Mesenchymal stem cell (in vitro differentiated cells and primary cell): Measurements from ENCODE around the gene SAMD10.

Source experiments
- DNase-seq: peaks from one replicate; pipeline ENCODE4 v3.0.0-alpha.2; 2013
- H2AFZ ChIP-seq: one replicate; pipeline ENCODE4 v1.6.1; 2013; ENCODE audit warnings: low read depth, mild to moderate bottlenecking, control low read depth, inconsistent platforms, low read length, moderate library complexity
- H2AK5ac ChIP-seq: 2 replicates; pipeline ENCODE4 v1.6.1; 2013; ENCODE audit warnings: low read length, moderate library complexity, mild to moderate bottlenecking, inconsistent platforms; ENCODE audit not compliant: severe bottlenecking
- H2BK120ac ChIP-seq: one replicate; pipeline ENCODE4 v1.6.1; 2013; ENCODE audit warnings: low read depth, mild to moderate bottlenecking, inconsistent platforms, low read length, moderate library complexity
- H2BK12ac ChIP-seq, 2 experiments: one replicate each; pipeline ENCODE4 v1.6.1; 2013; ENCODE audit warnings: inconsistent platforms in 2 of 2, low read length in 2 of 2, mild to moderate bottlenecking in 2 of 2, moderate library complexity in 2 of 2, control low read depth in 1 of 2
- H2BK15ac ChIP-seq: one replicate; pipeline ENCODE4 v1.6.1; 2013; ENCODE audit warnings: mild to moderate bottlenecking, low read depth, inconsistent platforms; ENCODE audit not compliant: poor library complexity, severe bottlenecking
- H2BK5ac ChIP-seq: 2 replicates; pipeline ENCODE4 v1.6.1; 2013; ENCODE audit warnings: low read depth, mild to moderate bottlenecking, low read length, control low read depth, inconsistent platforms; ENCODE audit not compliant: poor library complexity, severe bottlenecking
- H3K14ac ChIP-seq, 2 experiments: one replicate each; pipeline ENCODE4 v1.6.1; 2013; ENCODE audit warnings: inconsistent platforms in 2 of 2, low read length in 2 of 2, control low read depth in 1 of 2, mild to moderate bottlenecking in 1 of 2, moderate library complexity in 1 of 2
- H3K18ac ChIP-seq, 2 experiments: one replicate each; pipeline ENCODE4 v1.6.1; 2013; ENCODE audit warnings: inconsistent platforms in 2 of 2, low read length in 2 of 2, control low read depth in 1 of 2, low read depth in 1 of 2, mild to moderate bottlenecking in 1 of 2
- H3K23ac ChIP-seq, 2 experiments: one replicate each; pipeline ENCODE4 v1.6.1; 2013; ENCODE audit warnings: inconsistent platforms in 2 of 2, low read length in 2 of 2, mild to moderate bottlenecking in 2 of 2, moderate library complexity in 2 of 2, control low read depth in 1 of 2
- H3K27ac ChIP-seq: 2 replicates; pipeline ENCODE4 v1.5.1; 2013; ENCODE audit warnings: mild to moderate bottlenecking, moderate library complexity, low read length, control low read depth, inconsistent platforms; ENCODE audit not compliant: poor library complexity, severe bottlenecking
- H3K27me3 ChIP-seq, 2 experiments: 2 replicates each; pipeline versions ENCODE4 v1.6.1 to v1.7.0; 2013; ENCODE audit warnings: low read length in 2 of 2, mild to moderate bottlenecking in 2 of 2, moderate library complexity in 2 of 2, control low read depth in 1 of 2, inconsistent platforms in 1 of 2; ENCODE audit not compliant: control insufficient read depth in 1 of 2, insufficient read depth in 1 of 2
- H3K36me3 ChIP-seq, 2 experiments: 2 replicates each; pipeline versions ENCODE4 v1.6.1 to v1.7.0; 2013; ENCODE audit warnings: low read length in 2 of 2, control low read depth in 1 of 2, inconsistent platforms in 1 of 2, low read depth in 1 of 2, mild to moderate bottlenecking in 1 of 2; ENCODE audit not compliant: insufficient read depth in 2 of 2, control insufficient read depth in 1 of 2
- H3K4ac ChIP-seq, 2 experiments: one replicate each; pipeline ENCODE4 v1.6.1; 2013; ENCODE audit warnings: inconsistent platforms in 2 of 2, low read length in 2 of 2, mild to moderate bottlenecking in 2 of 2, moderate library complexity in 2 of 2, control low read depth in 1 of 2, low read depth in 1 of 2
- H3K4me1 ChIP-seq: 2 replicates; pipeline ENCODE4 v1.6.1; 2013; ENCODE audit warnings: low read depth, low read length, control low read depth; ENCODE audit not compliant: control insufficient read depth, insufficient read depth
- H3K4me2 ChIP-seq: 2 replicates; pipeline ENCODE4 v1.6.1; 2013; ENCODE audit warnings: low read length, mild to moderate bottlenecking, inconsistent platforms; ENCODE audit not compliant: poor library complexity, severe bottlenecking
- H3K4me3 ChIP-seq, 2 experiments: 2 replicates each; pipeline versions ENCODE4 v1.5.1 to v1.7.0; 2013; ENCODE audit warnings: low read length in 2 of 2, mild to moderate bottlenecking in 2 of 2, control low read depth in 1 of 2, low read depth in 1 of 2; ENCODE audit not compliant: insufficient read depth in 1 of 2
- H3K79me1 ChIP-seq: replicated peaks from 2 replicates; pipeline ENCODE4 v1.6.1; 2013; ENCODE audit warnings: mild to moderate bottlenecking, control low read depth, low read length, inconsistent platforms; ENCODE audit not compliant: poor library complexity, severe bottlenecking
- H3K9ac ChIP-seq: 2 replicates; pipeline ENCODE4 v1.7.0; 2013; ENCODE audit warnings: mild to moderate bottlenecking, low read length, moderate library complexity
- H3K9me3 ChIP-seq: 2 replicates; pipeline ENCODE4 v1.7.0; 2013; ENCODE audit warnings: mild to moderate bottlenecking, low read length; ENCODE audit not compliant: control insufficient read depth
- H4K8ac ChIP-seq: one replicate; pipeline ENCODE4 v1.6.1; 2013; ENCODE audit warnings: inconsistent platforms, mild to moderate bottlenecking, low read length, moderate library complexity
- H4K91ac ChIP-seq: one replicate; pipeline ENCODE4 v1.6.1; 2013; ENCODE audit warnings: mild to moderate bottlenecking, low read length, inconsistent platforms
- WGBS: methylation state at CpG from one replicate; pipeline ENCODE4 v1.1.7; 2013; ENCODE audit warnings: mixed read lengths; 5-methylcytosine and 5-hydroxymethylcytosine counted together

The SAMD10 gene

GRCh38 chr20:63959699-63960075, 19.8 kb downstream of the SAMD10 start:
- Histone ChIP-seq H2BK120ac (no peak overlapping the region), H3K27ac (no peak overlapping the region), H3K18ac (no peak overlapping the region), H2AFZ (no peak overlapping the region), H3K9ac (no peak overlapping the region), H3K4ac (no peak overlapping the region), H3K4me1 (peaks cover 25% of the 10 kb centered on the region), H3K9me3 (no peaks in the 10 kb centered on the region), H3K36me3 (peaks cover 46 to 75% of the 10 kb centered on the region in 2 experiments), H2BK15ac (no peak overlapping the region), H2BK12ac (no peak overlapping the region), H3K14ac (no peak overlapping the region), H3K79me1 (peaks cover 23% of the 10 kb centered on the region), H3K4me3 (no peak overlapping the region), H2BK5ac (no peak overlapping the region), H3K23ac (no peak overlapping the region), H4K8ac (no peak overlapping the region), H3K27me3 (no peaks in the 10 kb centered on the region), H4K91ac (no peak overlapping the region), H3K4me2 (no peak overlapping the region), H2AK5ac (no peak overlapping the region)
- DNase-seq, result no peak
- 95% methylated on average over 9 of the region's 17 CpGs for WGBS

GRCh38 chr20:63958964-63959698, 20.3 kb downstream of the SAMD10 start:
- Histone ChIP-seq H2BK5ac (no peak overlapping the region), H3K79me1 (peaks cover 23% of the 10 kb centered on the region), H3K9ac (no peak overlapping the region), H2BK120ac (no peak overlapping the region), H3K4me1 (peaks cover 30% of the 10 kb centered on the region), H4K8ac (no peak overlapping the region), H3K27ac (peak overlapping the region; percentile 12), H3K36me3 (peaks cover 46 to 75% of the 10 kb centered on the region in 2 experiments), H4K91ac (peak overlapping the region; percentile 53), H3K9me3 (no peaks in the 10 kb centered on the region), H3K4me3 (no peak overlapping the region), H3K4me2 (no peak overlapping the region), H3K4ac (no peak overlapping the region), H3K14ac (no peak overlapping the region), H2BK15ac (no peak overlapping the region), H3K23ac (no peak overlapping the region), H3K18ac (no peak overlapping the region), H2BK12ac (no peak overlapping the region), H2AFZ (no peak overlapping the region), H3K27me3 (no peaks in the 10 kb centered on the region), H2AK5ac (no peak overlapping the region)
- DNase-seq, result no peak
- 93% methylated on average over 10 of the region's 10 CpGs for WGBS

GRCh38 chr20:63958471-63958870, 21.0 kb downstream of the SAMD10 start:
- Histone ChIP-seq H2BK120ac (no peak overlapping the region), H3K27ac (peak overlapping the region; percentile 12), H3K79me1 (peaks cover 20% of the 10 kb centered on the region), H3K9me3 (no peaks in the 10 kb centered on the region), H3K4me1 (peaks cover 37% of the 10 kb centered on the region), H3K18ac (no peak overlapping the region), H3K36me3 (peaks cover 40 to 69% of the 10 kb centered on the region in 2 experiments), H2BK5ac (no peak overlapping the region), H2BK12ac (no peak overlapping the region), H2AK5ac (no peak overlapping the region), H3K4me3 (no peak overlapping the region), H3K27me3 (no peaks in the 10 kb centered on the region), H4K91ac (no peak overlapping the region), H4K8ac (no peak overlapping the region), H3K23ac (no peak overlapping the region), H3K4ac (no peak overlapping the region), H2BK15ac (no peak overlapping the region), H3K9ac (no peak overlapping the region), H3K4me2 (no peak overlapping the region), H2AFZ (no peak overlapping the region), H3K14ac (no peak overlapping the region)
- WGBS, result 94% methylated on average over 4 of the region's 4 CpGs
- DNase-seq, result no peak

DNA sequence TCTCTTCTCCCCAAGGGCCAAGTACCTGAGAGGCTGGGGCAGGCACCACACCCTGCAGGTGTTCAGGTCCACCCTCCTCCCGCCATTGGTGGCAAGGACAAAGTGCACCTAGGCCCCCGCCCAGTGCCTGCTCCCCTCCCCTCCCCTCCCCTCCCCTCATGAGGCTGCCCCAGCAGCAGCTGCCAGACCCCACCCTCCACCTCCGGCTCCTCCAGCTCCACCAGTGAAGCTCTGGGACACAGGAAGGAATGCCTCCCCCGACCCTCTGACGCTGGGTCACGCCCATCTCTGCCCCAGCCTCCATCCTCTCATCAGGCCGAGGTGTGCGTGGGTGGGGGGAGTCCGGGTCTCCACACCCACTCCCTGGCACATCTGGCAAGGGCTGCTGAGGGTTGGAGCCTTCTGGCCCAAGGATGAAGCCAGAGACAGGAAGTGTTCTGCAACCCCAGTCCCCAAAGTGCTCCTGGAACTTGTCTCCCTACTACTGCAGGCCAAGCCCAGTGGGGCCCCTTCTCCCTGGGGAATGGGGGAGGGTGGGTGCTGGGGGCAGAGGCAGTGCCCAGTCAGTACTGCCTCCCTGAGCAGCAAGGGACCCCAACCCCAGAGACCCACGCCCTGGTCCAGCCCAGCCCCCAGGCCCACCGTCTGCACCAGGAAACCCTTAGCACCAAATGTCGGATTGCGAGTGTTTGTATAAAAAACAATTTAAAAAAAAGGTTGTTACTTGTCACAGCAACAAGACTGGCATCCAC, 21.6 kb downstream of the SAMD10 start:
- Histone ChIP-seq H3K9me3 (no peaks in the 10 kb centered on the region), H2BK5ac (no peak overlapping the region), H3K4me3 (peak overlapping the region in 1 of 2 experiments; percentile 82), H3K23ac (no peak overlapping the region), H4K8ac (peak overlapping the region; percentile 40), H3K14ac (no peak overlapping the region), H3K27me3 (no peaks in the 10 kb centered on the region), H2AK5ac (no peak overlapping the region), H3K4ac (no peak overlapping the region), H3K9ac (peak overlapping the region; percentile 89), H3K27ac (no peak overlapping the region), H2BK12ac (no peak overlapping the region), H3K18ac (no peak overlapping the region), H3K36me3 (peaks cover 35 to 63% of the 10 kb centered on the region in 2 experiments), H2BK120ac (no peak overlapping the region), H2BK15ac (no peak overlapping the region), H3K4me1 (peaks cover 37% of the 10 kb centered on the region), H2AFZ (no peak overlapping the region), H4K91ac (no peak overlapping the region), H3K4me2 (no peak overlapping the region), H3K79me1 (peaks cover 20% of the 10 kb centered on the region)
- 43% methylated on average over 10 of the region's 13 CpGs for WGBS
- no peak for DNase-seq
